Smooth muscle cell (in vitro differentiated cells): ENCODE data around the gene TRIB2. TPM values are rescaled to one million over a fixed set of nuclear protein-coding genes. Genes with fewer than 3 reads are reported as not detected.
A peak's percentile ranks its signal among the peaks of the same experiment; 100 is the strongest.

ENCODE experiments used
- DNase-seq: peaks from one replicate; lab custom pipeline; 2025; ENCODE audit not compliant: unreplicated experiment; lab: John Stamatoyannopoulos, UW
- H2AFZ ChIP-seq: fragments of 200-600 bp; sonication (generic); 2 replicates; pipeline ENCODE4 v1.6.0; 2016; ENCODE audit warnings: antibody characterized with exemption, low read depth, mild to moderate bottlenecking
- H3F3A ChIP-seq: fragments of 200-600 bp; sonication (generic); 2 replicates; pipeline ENCODE4 v1.6.0; 2017; ENCODE audit warnings: antibody characterized with exemption, low read depth
- H3K27ac ChIP-seq: fragments of 200-600 bp; sonication (generic); 2 replicates; pipeline ENCODE4 v1.5.1; 2016; ENCODE audit warnings: low read depth, mild to moderate bottlenecking
- H3K27me3 ChIP-seq: fragments of 200-600 bp; sonication (generic); 2 replicates; pipeline ENCODE4 v1.6.1; 2016; ENCODE audit warnings: low read depth, mild to moderate bottlenecking
- H3K36me3 ChIP-seq: fragments of 200-600 bp; sonication (generic); 2 replicates; pipeline ENCODE4 v1.5.1; 2016; ENCODE audit warnings: low read depth
- H3K4me1 ChIP-seq: fragments of 200-600 bp; sonication (generic); 2 replicates; pipeline ENCODE4 v1.5.1; 2016; ENCODE audit warnings: low read depth
- H3K4me2 ChIP-seq: fragments of 200-600 bp; sonication (generic); 2 replicates; pipeline ENCODE4 v1.6.0; 2016; ENCODE audit warnings: mild to moderate bottlenecking
- H3K4me3 ChIP-seq: fragments of 200-600 bp; sonication (generic); 2 replicates; pipeline ENCODE4 v1.5.1; 2016; ENCODE audit warnings: mild to moderate bottlenecking
- H3K79me2 ChIP-seq: fragments of 200-600 bp; sonication (generic); 2 replicates; pipeline ENCODE4 v1.6.0; 2016; ENCODE audit warnings: low read depth, mild to moderate bottlenecking
- H3K9ac ChIP-seq: fragments of 200-600 bp; sonication (generic); 2 replicates; pipeline ENCODE4 v1.6.0; 2016; ENCODE audit warnings: low read depth
- H3K9me3 ChIP-seq: fragments of 200-600 bp; sonication (generic); replicated peaks from 2 replicates; pipeline ENCODE4 v1.5.1; 2016; ENCODE audit warnings: low read depth
- H4K20me1 ChIP-seq: fragments of 200-600 bp; sonication (generic); 2 replicates; pipeline ENCODE4 v1.6.0; 2016; ENCODE audit warnings: low read depth
- CTCF ChIP-seq: fragments of 200-600 bp; sonication (generic); IDR thresholded peaks from 2 replicates; pipeline ENCODE4 v1.5.1; 2017; ENCODE audit warnings: borderline replicate concordance, mild to moderate bottlenecking, antibody characterized with exemption; ENCODE audit not compliant: insufficient read depth, poor library complexity, severe bottlenecking
- WGBS: methylation state at CpG from one replicate; pipeline ENCODE4 v1.1.7; 2016; ENCODE audit warnings: low lambda C conversion rate; 5-methylcytosine and 5-hydroxymethylcytosine counted together
- polyA plus RNA-seq: library from polyadenylated mRNA; unstranded; fragments of >200 nt; fragmentation: Nextera tagmentation; extraction: Ambion mirVana; gene quantifications from 2 replicates; pipeline ENCODE4 v1.2.1, GENCODE V29; 2016
- total RNA-seq: library from RNA; depleted of rRNA; stranded (reverse); fragments of >200 nt; gene quantifications from 2 replicates; pipeline ENCODE4 v1.2.3, GENCODE V29; 2014

The TRIB2 gene
- total and polyA plus RNA-seq, 2 experiments from 2014 or later: 31.1 to 31.5 TPM

GRCh38 chr2:12761104-12761503, 44.4 kb downstream of the TRIB2 start:
- TF ChIP-seq CTCF: no peak

GRCh38 chr2:12762337-12762736, 45.6 kb downstream of the TRIB2 start:
- 98% methylated on average over 2 of the region's 2 CpGs for WGBS
- H3K4me1 ChIP-seq: peaks cover 4% of the 10 kb centered on the region

More at GRCh38 chr2:12761104-12761503, 44.4 kb downstream of the TRIB2 start:
- Histone ChIP-seq H3K27me3 (no peaks in the 10 kb centered on the region), H3K27ac (no peak overlapping the region), H4K20me1 (no peaks in the 10 kb centered on the region), H3K79me2 (no peaks in the 10 kb centered on the region), H3K9ac (no peak overlapping the region), H3K36me3 (no peaks in the 10 kb centered on the region), H2AFZ (no peak overlapping the region), H3K4me1 (peaks cover 4% of the 10 kb centered on the region), H3K4me3 (no peak overlapping the region), H3F3A (peaks cover under 1% of the 10 kb centered on the region), H3K4me2 (no peak overlapping the region), H3K9me3 (no peaks in the 10 kb centered on the region)
- 68% methylated on average over 6 of the region's 6 CpGs for WGBS
- no peak for DNase-seq

DNA sequence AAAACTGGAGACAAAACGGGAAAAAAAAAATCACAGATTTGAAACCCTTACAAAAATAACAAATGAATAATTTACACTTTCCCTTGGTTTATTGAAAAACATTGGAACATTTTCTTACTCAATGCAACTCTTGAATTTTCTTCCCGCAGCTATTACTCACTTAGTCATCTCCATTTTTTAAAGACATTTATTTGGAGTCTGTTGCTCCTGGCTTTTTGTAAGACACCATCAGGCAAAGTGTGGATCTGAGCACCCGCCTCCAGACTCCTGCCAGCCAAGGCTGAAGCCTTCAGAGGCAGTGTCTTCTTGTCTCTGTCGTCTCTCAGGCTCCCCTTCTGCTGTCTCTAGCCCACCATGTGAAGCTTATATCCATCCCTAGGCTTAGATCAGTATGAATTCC, 46.2 kb downstream of the TRIB2 start:
- H3K36me3 ChIP-seq: no peaks in the 10 kb centered on the region
- TF ChIP-seq CTCF: no peak
- no peaks in the 10 kb centered on the region for H3K9me3 ChIP-seq
- H3K4me2 ChIP-seq: no peak overlapping the region
- peaks cover 4% of the 10 kb centered on the region for H3F3A ChIP-seq
- no peaks in the 10 kb centered on the region for H3K27me3 ChIP-seq
- H3K9ac ChIP-seq: no peak overlapping the region
- no peaks in the 10 kb centered on the region for H3K79me2 ChIP-seq
- H2AFZ ChIP-seq: peak overlapping the region; percentile 45
- no peak overlapping the region for H3K4me3 ChIP-seq
- no peaks in the 10 kb centered on the region for H4K20me1 ChIP-seq
- DNase-seq: no peak
- 58% methylated on average over 4 of the region's 4 CpGs for WGBS
- peaks cover 4% of the 10 kb centered on the region for H3K4me1 ChIP-seq
- no peak overlapping the region for H3K27ac ChIP-seq

More at GRCh38 chr2:12762337-12762736, 45.6 kb downstream of the TRIB2 start:
- no peaks in the 10 kb centered on the region for H3K79me2 ChIP-seq
- peak overlapping the region; percentile 45 for H2AFZ ChIP-seq
- no peak overlapping the region for H3K9ac ChIP-seq
- H4K20me1 ChIP-seq: no peaks in the 10 kb centered on the region
- H3F3A ChIP-seq: peaks cover 4% of the 10 kb centered on the region
- no peak for TF ChIP-seq CTCF
- no peaks in the 10 kb centered on the region for H3K27me3 ChIP-seq
- H3K4me3 ChIP-seq: no peak overlapping the region
- H3K27ac ChIP-seq: no peak overlapping the region
- no peaks in the 10 kb centered on the region for H3K9me3 ChIP-seq
- no peak for DNase-seq
- H3K36me3 ChIP-seq: no peaks in the 10 kb centered on the region
- no peak overlapping the region for H3K4me2 ChIP-seq

- peaks cover 4% of the 10 kb centered on the region for H3K4me1 ChIP-seq
- H3K27me3 ChIP-seq: no peaks in the 10 kb centered on the region
- H3K9ac ChIP-seq: no peak overlapping the region
- H3K27ac ChIP-seq: no peak overlapping the region
- H2AFZ ChIP-seq: no peak overlapping the region
- no peaks in the 10 kb centered on the region for H3K36me3 ChIP-seq
- no peaks in the 10 kb centered on the region for H4K20me1 ChIP-seq
- H3K9me3 ChIP-seq: no peaks in the 10 kb centered on the region
- no peak overlapping the region for H3K4me3 ChIP-seq
- DNase-seq: no peak
- peaks cover 4% of the 10 kb centered on the region for H3F3A ChIP-seq
- H3K4me2 ChIP-seq: no peak overlapping the region
- 74% methylated on average over 4 of the region's 4 CpGs for WGBS
- no peak for TF ChIP-seq CTCF
- no peaks in the 10 kb centered on the region for H3K79me2 ChIP-seq
Measured at GRCh38 chr2:12763486-12763885, 46.8 kb downstream of the TRIB2 start.
